Endothelial cell of umbilical vein (primary cell): ENCODE measurements around the gene SLC16A11. TPM values are rescaled to one million over a fixed set of nuclear protein-coding genes. Genes with fewer than 3 reads are reported as not detected.

Source experiments
- BruUV-seq: library from RNA; stranded (reverse); fragments of 400-500 nt; replicated peaks from 2 replicates; lab custom pipeline; 2021; lab: Mats Ljungman, UMichigan
- CTCF ChIA-PET: fragments of 300-600, 350-600 bp; sonication (Branson Sonifier 250); formaldehyde crosslinking; loops from one replicate; lab custom pipeline; 2021; ENCODE audit warnings: antibody characterized with exemption, inconsistent platforms; lab: Charles Lee
- POLR2A ChIA-PET: fragments of 300-600, 350-600 bp; sonication (Branson Sonifier 250); formaldehyde crosslinking; loops from one replicate; lab custom pipeline; 2021; ENCODE audit warnings: antibody characterized with exemption, inconsistent platforms; lab: Charles Lee
- DNase-seq: peaks from one replicate; pipeline ENCODE4 v3.0.0-alpha.2; 2011; ENCODE audit warnings: low read depth, low spot score
- FAIRE-seq: peaks from 2 replicates; lab custom pipeline; 2011; peaks lifted over from hg19 to GRCh38; lab: Jason Lieb, UNC
- H2AFZ ChIP-seq: 2 replicates; pipeline ENCODE4 v1.6.0; 2012; ENCODE audit warnings: low read depth, low read length, control low read depth, inconsistent platforms
- H3K27ac ChIP-seq: 2 replicates; pipeline ENCODE4 v1.5.1; 2011; ENCODE audit warnings: low read depth, mild to moderate bottlenecking, control low read depth, low read length, moderate library complexity; ENCODE audit not compliant: insufficient read depth
- H3K27me3 ChIP-seq, 2 experiments: 2 replicates each; pipeline versions ENCODE4 v1.6.0 to v1.6.1; 2011; ENCODE audit warnings: low read length in 2 of 2, mixed read lengths in 1 of 2; ENCODE audit not compliant: control insufficient read depth in 2 of 2, insufficient read depth in 2 of 2
- H3K36me3 ChIP-seq, 2 experiments: 2 replicates in 1 of 2; 3 replicates in 1 of 2; pipeline ENCODE4 v1.5.1; 2011; ENCODE audit warnings: low read length in 2 of 2, mild to moderate bottlenecking in 1 of 2, moderate library complexity in 1 of 2; ENCODE audit not compliant: control insufficient read depth in 2 of 2, insufficient read depth in 2 of 2; ENCODE audit errors: extremely low read depth in 1 of 2
- H3K4me1 ChIP-seq: 3 replicates; pipeline ENCODE4 v1.5.1; 2011; ENCODE audit warnings: mild to moderate bottlenecking, low read length; ENCODE audit not compliant: control insufficient read depth, insufficient read depth; ENCODE audit errors: extremely low read depth
- H3K4me2 ChIP-seq: 2 replicates; pipeline ENCODE4 v1.6.1; 2011; ENCODE audit warnings: low read length, control low read depth, mixed read lengths; ENCODE audit not compliant: insufficient read depth
- H3K4me3 ChIP-seq, 3 experiments: fragments of 200-600 bp in 1 of 3; sonication (generic), shearing (Covaris generic) in 1 of 3; replicated peaks in 1 of 3; 2 replicates each; pipeline ENCODE4 v1.5.1; 2011 to 2016; ENCODE audit warnings: control low read depth in 3 of 3, low read length in 3 of 3, mild to moderate bottlenecking in 2 of 3, inconsistent platforms in 1 of 3, low read depth in 1 of 3, moderate library complexity in 1 of 3; ENCODE audit not compliant: insufficient read depth in 1 of 3
- H3K79me2 ChIP-seq: 2 replicates; pipeline ENCODE4 v1.6.0; 2012; ENCODE audit warnings: low read length, inconsistent platforms; ENCODE audit not compliant: control insufficient read depth, insufficient read depth
- H3K9ac ChIP-seq: replicated peaks from 2 replicates; pipeline ENCODE3; 2011; ENCODE audit warnings: low read length, control low read depth; ENCODE audit not compliant: insufficient read depth; ENCODE audit errors: extremely low read depth
- H3K9me1 ChIP-seq: replicated peaks from 3 replicates; pipeline ENCODE4 v1.6.0; 2011; ENCODE audit warnings: mild to moderate bottlenecking, low read length; ENCODE audit not compliant: control insufficient read depth, insufficient read depth; ENCODE audit errors: extremely low read depth
- H3K9me3 ChIP-seq: replicated peaks from 2 replicates; pipeline ENCODE4 v1.5.1; 2012; ENCODE audit warnings: low read length, inconsistent platforms; ENCODE audit not compliant: control insufficient read depth, insufficient read depth
- H4K20me1 ChIP-seq: replicated peaks from 2 replicates; pipeline ENCODE3; 2011; ENCODE audit warnings: mild to moderate bottlenecking, low read length; ENCODE audit not compliant: control insufficient read depth, insufficient read depth; ENCODE audit errors: extremely low read depth
- EZH2 ChIP-seq: IDR thresholded peaks from 2 replicates; pipeline ENCODE4 v1.6.1; 2012; ENCODE audit warnings: borderline replicate concordance, low read depth, mild to moderate bottlenecking, moderate library complexity, low read length, inconsistent platforms; ENCODE audit not compliant: severe bottlenecking
- FOS ChIP-seq: IDR thresholded peaks from 2 replicates; pipeline ENCODE4 v1.6.1; 2011; ENCODE audit warnings: mild to moderate bottlenecking, low read length, moderate library complexity, borderline replicate concordance; ENCODE audit not compliant: insufficient read depth
- GATA2 ChIP-seq: IDR thresholded peaks from 2 replicates; pipeline ENCODE4 v1.7.0; 2011; ENCODE audit warnings: low read depth, mild to moderate bottlenecking, moderate library complexity, mixed read lengths, low read length; ENCODE audit not compliant: insufficient read length, insufficient read depth
- JUN ChIP-seq: IDR thresholded peaks from 2 replicates; pipeline ENCODE4 v1.6.1; 2011; ENCODE audit warnings: borderline replicate concordance, low read depth; ENCODE audit not compliant: insufficient read length, insufficient read depth
- MYC ChIP-seq: IDR thresholded peaks from one replicate; pipeline ENCODE4 v1.6.1; 2011; ENCODE audit warnings: mild to moderate bottlenecking, low read depth, low read length
- POLR2A ChIP-seq: IDR thresholded peaks from 2 replicates; pipeline ENCODE4 v1.6.1; 2012; ENCODE audit warnings: low read depth, mild to moderate bottlenecking, control low read depth, low read length
- POLR2AphosphoS5 ChIP-seq: IDR thresholded peaks from 2 replicates; pipeline ENCODE4 v1.6.1; 2012; ENCODE audit warnings: low read depth, mild to moderate bottlenecking, control low read depth, low read length, moderate library complexity; ENCODE audit not compliant: insufficient read depth
- dilution Hi-C: fragments of 300-500 bp; cut with MboI; formaldehyde crosslinking; loops from one replicate; pipeline ENCODE4 v1.15.0; 2019; ENCODE audit warnings: low sequenced_read_pairs; ENCODE audit not compliant: extremely low pct_ligation_motif_present
- intact Hi-C: fragments of 100-400 bp; cut with micrococcal nuclease; formaldehyde crosslinking; loops from one replicate; pipeline ENCODE4 v1.10.0; 2022
- polyA plus RNA-seq, 4 experiments: library from polyadenylated mRNA; depleted of rRNA in 3 of 4; stranded (reverse) in 3 of 4; unstranded in 1 of 4; fragments of >200 nt; gene quantifications; 2 replicates each; pipeline versions ENCODE4 v1.2.1 to v1.2.3, GENCODE V29; 2011 to 2012; ENCODE audit warnings: missing spikeins in 1 of 4
- total RNA-seq: library from RNA; stranded (reverse); gene quantifications from 2 replicates; pipeline ENCODE4 v1.2.3, GENCODE V29; 2021
- TF ChIP-seq, protein P1 (sequence below): IDR thresholded peaks from 2 replicates; pipeline ENCODE4 v1.6.1; 2011; ENCODE audit not compliant: insufficient read depth, insufficient read length
- TF ChIP-seq, protein P2 (sequence below), 2 donors: IDR thresholded peaks; 1 replicate in 1 of 2; 2 replicates in 1 of 2; pipeline ENCODE4 v1.5.1; 2011; ENCODE audit warnings: low read length in 2 of 2, mild to moderate bottlenecking in 2 of 2, moderate library complexity in 2 of 2, control low read depth in 1 of 2, inconsistent platforms in 1 of 2, low read depth in 1 of 2; ENCODE audit not compliant: insufficient read depth in 1 of 2; ENCODE audit errors: extremely low read depth in 1 of 2

SLC16A11 gene
- total and polyA plus RNA-seq, 2 donors (not counting 3 experiments of a cell fraction or from before 2014, with no cell fraction given): 0.95 to 1.4 TPM

DNA sequence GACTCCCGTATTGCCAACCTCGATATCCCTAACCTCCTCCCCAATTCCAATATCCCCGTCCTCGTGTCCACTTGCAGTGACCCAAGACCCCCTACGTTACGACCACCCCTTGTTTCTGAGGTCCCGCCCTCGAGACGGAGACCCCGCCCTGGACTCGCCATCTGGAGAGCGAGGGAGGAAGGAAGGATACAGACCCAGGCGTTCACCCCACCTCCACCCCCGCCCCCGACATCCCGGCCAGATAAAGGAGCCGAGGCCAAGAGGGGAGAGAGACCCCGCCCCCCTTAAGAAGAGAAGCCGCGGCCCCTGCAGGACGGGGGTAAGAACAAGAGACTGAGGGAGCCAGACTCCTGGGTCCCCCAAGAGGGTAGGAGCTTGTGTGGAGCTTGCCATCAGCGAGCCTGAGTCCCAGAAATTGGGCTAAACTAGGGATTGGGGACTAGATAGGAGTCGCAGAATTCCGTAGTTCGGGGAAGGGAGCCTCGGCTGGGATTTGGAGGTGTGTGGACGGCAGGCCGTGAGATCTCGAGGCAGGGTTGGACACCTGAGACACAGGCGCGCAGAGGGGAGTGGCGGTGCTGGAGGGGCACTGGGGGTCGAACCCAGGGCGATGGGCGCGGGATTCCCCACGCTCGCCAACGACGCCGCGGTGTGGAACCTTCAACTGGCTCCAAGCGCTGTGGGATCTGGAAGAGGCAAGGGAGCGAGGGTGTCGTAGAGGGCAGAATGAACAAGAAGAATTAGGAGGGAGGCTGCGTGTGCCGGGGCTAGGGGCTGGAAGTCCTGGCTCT is 20.9 kb downstream of the SLC16A11 start, which contains the start of gene BCL6B:
Gene BCL6B (plus strand): TSS at position 270 of the 791 bp plus-strand sequence. CDS start 622 bp downstream, outside the sequence.
- intact Hi-C loops (loop anchor here (1.0 to 10.0 kb wide), 5 partner anchors 9 to 832 kb away; partner anchors contain the start of genes CYB5D1, NAA38 and TMEM88), dilution Hi-C loops (no loop called here)
- Histone ChIP-seq H3K27ac (peak within 1 kb of the TSS; percentile 96), H3K9me1 (no peaks in the 10 kb centered on the region), H3K9me3 (no peaks in the 10 kb centered on the region), H3K4me2 (peak within 1 kb of the TSS; percentile 79), H3K4me1 (peaks cover 66% of the 10 kb centered on the region), H3K4me3 (peak within 1 kb of the TSS; percentile 59 to 90 (median 76)), H3K36me3 (peaks cover 21 to 31% of the 10 kb centered on the region in 2 experiments), H4K20me1 (no peaks in the 10 kb centered on the region), H3K79me2 (peaks cover 49% of the 10 kb centered on the region), H3K27me3 (no peaks in the 10 kb centered on the region), H3K9ac (peak within 1 kb of the TSS; percentile 100), H2AFZ (no peak within 1 kb of the TSS)
- BruUV-seq: TSS peak; percentile 82
- TF ChIP-seq, protein P1, sequence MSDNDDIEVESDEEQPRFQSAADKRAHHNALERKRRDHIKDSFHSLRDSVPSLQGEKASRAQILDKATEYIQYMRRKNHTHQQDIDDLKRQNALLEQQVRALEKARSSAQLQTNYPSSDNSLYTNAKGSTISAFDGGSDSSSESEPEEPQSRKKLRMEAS: no peak
- TF ChIP-seq POLR2A: peak; percentile 82
- TF ChIP-seq EZH2: no peak
- no peak for TF ChIP-seq FOS
- TF ChIP-seq POLR2AphosphoS5: peak; percentile 62
- no peak for TF ChIP-seq JUN
- TF ChIP-seq MYC: no peak
- TF ChIP-seq GATA2: no peak
- TF ChIP-seq, protein P2, sequence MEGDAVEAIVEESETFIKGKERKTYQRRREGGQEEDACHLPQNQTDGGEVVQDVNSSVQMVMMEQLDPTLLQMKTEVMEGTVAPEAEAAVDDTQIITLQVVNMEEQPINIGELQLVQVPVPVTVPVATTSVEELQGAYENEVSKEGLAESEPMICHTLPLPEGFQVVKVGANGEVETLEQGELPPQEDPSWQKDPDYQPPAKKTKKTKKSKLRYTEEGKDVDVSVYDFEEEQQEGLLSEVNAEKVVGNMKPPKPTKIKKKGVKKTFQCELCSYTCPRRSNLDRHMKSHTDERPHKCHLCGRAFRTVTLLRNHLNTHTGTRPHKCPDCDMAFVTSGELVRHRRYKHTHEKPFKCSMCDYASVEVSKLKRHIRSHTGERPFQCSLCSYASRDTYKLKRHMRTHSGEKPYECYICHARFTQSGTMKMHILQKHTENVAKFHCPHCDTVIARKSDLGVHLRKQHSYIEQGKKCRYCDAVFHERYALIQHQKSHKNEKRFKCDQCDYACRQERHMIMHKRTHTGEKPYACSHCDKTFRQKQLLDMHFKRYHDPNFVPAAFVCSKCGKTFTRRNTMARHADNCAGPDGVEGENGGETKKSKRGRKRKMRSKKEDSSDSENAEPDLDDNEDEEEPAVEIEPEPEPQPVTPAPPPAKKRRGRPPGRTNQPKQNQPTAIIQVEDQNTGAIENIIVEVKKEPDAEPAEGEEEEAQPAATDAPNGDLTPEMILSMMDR (IDR thresholded peaks at IDR 0.05; ENCODE audit: extremely low read depth in 1 of 2, insufficient read depth in 1 of 2, low read depth in 1 of 2, low read length in 2 of 2): peak in 1 of 2 donors; percentile 2
- POLR2A ChIA-PET: interaction anchor here (0.7 to 3.4 kb wide), 6 partner anchors 8 to 1441 kb away, joined by 3 to 23 read pairs (median 6); partner anchors contain the start of genes RNASEK and SLC16A13
- CTCF ChIA-PET: interaction anchor here (0.8 to 5.2 kb wide), 12 partner anchors 13 to 357 kb away, joined by 3 to 91 read pairs (median 8); partner anchors contain the start of gene SLC16A13
- peak; percentile 78 for DNase-seq
- FAIRE-seq: no peak
